DOHH2 (cell line): ENCODE data around the gene NOSTRIN.

ENCODE experiments used
- H3F3A ChIP-seq: fragments of 200-600 bp; sonication (generic), shearing (Covaris generic); 2 replicates; pipeline ENCODE4 v1.6.0; 2016; ENCODE audit warnings: antibody characterized with exemption, mild to moderate bottlenecking; ENCODE audit not compliant: control insufficient read depth, insufficient read depth
- H3K27ac ChIP-seq: fragments of 200-600 bp; sonication (generic); 2 replicates; pipeline ENCODE4 v1.5.1; 2014; ENCODE audit warnings: low read depth, mild to moderate bottlenecking, low read length, moderate library complexity
- H3K27me3 ChIP-seq: fragments of 200-600 bp; sonication (generic); 2 replicates; pipeline ENCODE4 v1.6.1; 2014; ENCODE audit warnings: mild to moderate bottlenecking, low read length, mixed read lengths; ENCODE audit not compliant: control insufficient read depth
- H3K36me3 ChIP-seq: fragments of 200-600 bp; sonication (generic); 2 replicates; pipeline ENCODE4 v1.6.1; 2014; ENCODE audit warnings: mild to moderate bottlenecking, low read length, moderate library complexity, mixed read lengths; ENCODE audit not compliant: control insufficient read depth
- H3K4me1 ChIP-seq: fragments of 200-600 bp; sonication (generic); 2 replicates; pipeline ENCODE4 v1.6.1; 2014; ENCODE audit warnings: mild to moderate bottlenecking, low read length, mixed read lengths; ENCODE audit not compliant: control insufficient read depth
- H3K4me2 ChIP-seq: fragments of 200-600 bp; sonication (generic); 2 replicates; pipeline ENCODE4 v1.6.0; 2014; ENCODE audit warnings: mild to moderate bottlenecking, low read length, moderate library complexity
- H3K4me3 ChIP-seq: fragments of 200-600 bp; sonication (generic); 2 replicates; pipeline ENCODE4 v1.5.1; 2014; ENCODE audit warnings: mild to moderate bottlenecking, low read length, mixed read lengths
- H3K79me2 ChIP-seq: fragments of 200-600 bp; sonication (generic); 2 replicates; pipeline ENCODE4 v1.6.1; 2014; ENCODE audit warnings: mild to moderate bottlenecking, low read length, mixed read lengths; ENCODE audit not compliant: control insufficient read depth
- H3K9me2 ChIP-seq: fragments of 200-600 bp; sonication (generic); replicated peaks from 2 replicates; pipeline ENCODE4 v1.6.1; 2014; ENCODE audit warnings: mild to moderate bottlenecking, low read length, mixed read lengths; ENCODE audit not compliant: control insufficient read depth
- H3K9me3 ChIP-seq: fragments of 200-600 bp; sonication (generic); 2 replicates; pipeline ENCODE4 v1.6.1; 2014; ENCODE audit warnings: antibody characterized with exemption, low read length, mixed read lengths; ENCODE audit not compliant: control insufficient read depth, insufficient read depth
- H4K20me1 ChIP-seq: fragments of 200-600 bp; sonication (generic); 2 replicates; pipeline ENCODE4 v1.6.0; 2014; ENCODE audit warnings: low read depth, mild to moderate bottlenecking, antibody characterized with exemption, low read length, moderate library complexity; ENCODE audit not compliant: control insufficient read depth, insufficient read depth
- CTCF ChIP-seq: fragments of 200-600 bp; sonication (generic); IDR thresholded peaks from one replicate; pipeline ENCODE4 v1.5.1; 2014; ENCODE audit warnings: antibody characterized with exemption, mild to moderate bottlenecking, low read depth, low read length; ENCODE audit not compliant: poor library complexity, severe bottlenecking
- EZH2phosphoT487 ChIP-seq: fragments of 200-600 bp; sonication (generic); IDR thresholded peaks from 2 replicates; pipeline ENCODE4 v1.6.1; 2017; ENCODE audit warnings: borderline replicate concordance, mild to moderate bottlenecking, antibody characterized with exemption, low read length, moderate library complexity, mixed read lengths

Gene NOSTRIN

GRCh38 chr2:168897449-168897848 lies 95.0 kb downstream of the NOSTRIN start:
- H3K4me2 ChIP-seq = no peak overlapping the region
- H3K79me2 ChIP-seq = no peaks in the 10 kb centered on the region
- H3K4me1 ChIP-seq = no peaks in the 10 kb centered on the region
- H3F3A ChIP-seq = no peaks in the 10 kb centered on the region
- H4K20me1 ChIP-seq = no peaks in the 10 kb centered on the region
- H3K9me3 ChIP-seq = no peaks in the 10 kb centered on the region
- H3K27ac ChIP-seq = no peak overlapping the region
- no peaks in the 10 kb centered on the region for H3K9me2 ChIP-seq
- H3K36me3 ChIP-seq = no peaks in the 10 kb centered on the region
- no peak overlapping the region for H3K4me3 ChIP-seq
- no peaks in the 10 kb centered on the region for H3K27me3 ChIP-seq
- TF ChIP-seq EZH2phosphoT487 = no peak
- no peak for TF ChIP-seq CTCF

GRCh38 chr2:168901003-168901402 lies 98.6 kb downstream of the NOSTRIN start, which contains the start of gene G6PC2:
TSS of gene G6PC2 (plus strand) at chr2:168901291. CDS start at chr2:168901332, 41 bp downstream.
- TF ChIP-seq CTCF (no peak), EZH2phosphoT487 (no peak)
- no peaks in the 10 kb centered on the region for H3K36me3 ChIP-seq

GRCh38 chr2:168903888-168904287 lies 101.5 kb downstream of the NOSTRIN start:
- H3K9me3 ChIP-seq = no peaks in the 10 kb centered on the region
- H3K9me2 ChIP-seq = no peaks in the 10 kb centered on the region
- no peaks in the 10 kb centered on the region for H3F3A ChIP-seq
- no peaks in the 10 kb centered on the region for H3K4me1 ChIP-seq
- no peak for TF ChIP-seq EZH2phosphoT487
- no peak for TF ChIP-seq CTCF
- no peaks in the 10 kb centered on the region for H3K79me2 ChIP-seq
- H3K36me3 ChIP-seq = no peaks in the 10 kb centered on the region
- peaks cover 7% of the 10 kb centered on the region; the same call in 1 of the 2 replicates for H3K27me3 ChIP-seq
- no peaks in the 10 kb centered on the region for H4K20me1 ChIP-seq
- H3K4me3 ChIP-seq = no peak overlapping the region
- H3K27ac ChIP-seq = no peak overlapping the region
- H3K4me2 ChIP-seq = no peak overlapping the region

More at GRCh38 chr2:168901003-168901402, 98.6 kb downstream of the NOSTRIN start, which contains the start of gene G6PC2:
- no peak within 1 kb of the TSS for H3K4me3 ChIP-seq
- no peaks in the 10 kb centered on the region for H3K4me1 ChIP-seq
- no peaks in the 10 kb centered on the region for H3F3A ChIP-seq
- H3K9me2 ChIP-seq = no peaks in the 10 kb centered on the region
- H4K20me1 ChIP-seq = no peaks in the 10 kb centered on the region
- H3K79me2 ChIP-seq = no peaks in the 10 kb centered on the region
- H3K9me3 ChIP-seq = no peaks in the 10 kb centered on the region
- no peak within 1 kb of the TSS for H3K4me2 ChIP-seq
- H3K27ac ChIP-seq = no peak within 1 kb of the TSS
- 0 out of 2 replicates have a peak, but pooled peaks cover 7% of the 10 kb centered on the region for H3K27me3 ChIP-seq
